Nephron (organoid): ENCODE measurements around the gene RBMS1.

Experiments
- H3K27ac Mint-ChIP-seq, 3 experiments: 2 replicates each; pipeline ENCODE4 v1.8.0; 2020; ENCODE audit warnings: mixed read lengths in 3 of 3, mild to moderate bottlenecking in 2 of 3, moderate library complexity in 1 of 3
- H3K27me3 Mint-ChIP-seq: 2 replicates; pipeline ENCODE4 v1.8.0; 2021; ENCODE audit warnings: low read depth, mild to moderate bottlenecking, moderate library complexity, mixed read lengths
- H3K36me3 Mint-ChIP-seq: 2 replicates; pipeline ENCODE4 v1.8.0; 2020; ENCODE audit warnings: low read depth, mixed read lengths
- H3K4me1 Mint-ChIP-seq: 2 replicates; pipeline ENCODE4 v1.8.0; 2020; ENCODE audit warnings: mixed read lengths
- H3K4me3 Mint-ChIP-seq, 3 experiments: 2 replicates each; pipeline ENCODE4 v1.8.0; 2020; ENCODE audit warnings: mild to moderate bottlenecking in 3 of 3, mixed read lengths in 3 of 3, moderate library complexity in 2 of 3
- H3K9me3 Mint-ChIP-seq: 2 replicates; pipeline ENCODE4 v1.8.0; 2020; ENCODE audit warnings: mixed read lengths
- TF ChIP-seq, protein P1 (sequence below), 3 experiments: fragments of 200-600 bp; sonication (generic); IDR thresholded peaks; one replicate each; pipeline ENCODE4 v1.5.0; 2021; ENCODE audit warnings: antibody characterized with exemption in 3 of 3; ENCODE audit not compliant: unreplicated experiment in 3 of 3

The RBMS1 gene

DNA sequence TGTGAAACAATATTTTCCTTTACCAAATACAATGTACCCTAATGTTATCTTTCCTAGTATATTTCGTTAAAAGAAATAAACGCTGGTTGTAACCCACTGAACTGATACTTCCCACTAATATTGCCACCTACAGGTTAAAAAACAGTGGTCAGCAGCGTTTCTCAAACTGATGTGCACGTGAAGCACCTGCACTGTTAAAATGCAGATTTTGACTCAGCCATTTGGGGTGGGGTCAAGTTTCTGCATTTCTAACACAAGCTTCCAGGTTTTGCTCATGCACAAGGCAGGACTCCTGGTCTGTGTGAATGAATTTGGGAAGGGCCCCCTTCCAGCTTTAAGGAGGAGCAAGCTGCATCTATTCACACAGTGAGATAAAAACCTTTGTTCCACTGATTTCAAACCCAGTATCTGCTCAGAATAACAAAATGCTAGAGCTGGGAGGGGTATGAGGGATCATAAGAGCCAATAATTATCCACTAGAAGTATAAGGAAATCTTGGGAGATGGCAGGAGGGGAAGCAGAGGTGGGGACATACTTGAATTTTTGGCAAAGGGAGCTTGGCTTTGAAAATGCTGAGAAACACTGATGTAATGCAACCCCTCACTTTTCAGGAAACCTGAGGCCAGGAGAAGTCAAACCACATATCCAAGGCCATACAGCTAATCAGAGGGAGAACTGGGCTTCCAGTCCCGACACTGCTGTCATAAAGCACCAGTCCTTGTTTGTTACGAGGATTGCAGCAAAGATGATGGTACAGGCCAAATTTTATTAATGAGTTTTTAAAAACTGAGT, 116.2 kb downstream of the RBMS1 start:
- TF ChIP-seq, protein P1, sequence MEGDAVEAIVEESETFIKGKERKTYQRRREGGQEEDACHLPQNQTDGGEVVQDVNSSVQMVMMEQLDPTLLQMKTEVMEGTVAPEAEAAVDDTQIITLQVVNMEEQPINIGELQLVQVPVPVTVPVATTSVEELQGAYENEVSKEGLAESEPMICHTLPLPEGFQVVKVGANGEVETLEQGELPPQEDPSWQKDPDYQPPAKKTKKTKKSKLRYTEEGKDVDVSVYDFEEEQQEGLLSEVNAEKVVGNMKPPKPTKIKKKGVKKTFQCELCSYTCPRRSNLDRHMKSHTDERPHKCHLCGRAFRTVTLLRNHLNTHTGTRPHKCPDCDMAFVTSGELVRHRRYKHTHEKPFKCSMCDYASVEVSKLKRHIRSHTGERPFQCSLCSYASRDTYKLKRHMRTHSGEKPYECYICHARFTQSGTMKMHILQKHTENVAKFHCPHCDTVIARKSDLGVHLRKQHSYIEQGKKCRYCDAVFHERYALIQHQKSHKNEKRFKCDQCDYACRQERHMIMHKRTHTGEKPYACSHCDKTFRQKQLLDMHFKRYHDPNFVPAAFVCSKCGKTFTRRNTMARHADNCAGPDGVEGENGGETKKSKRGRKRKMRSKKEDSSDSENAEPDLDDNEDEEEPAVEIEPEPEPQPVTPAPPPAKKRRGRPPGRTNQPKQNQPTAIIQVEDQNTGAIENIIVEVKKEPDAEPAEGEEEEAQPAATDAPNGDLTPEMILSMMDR (IDR thresholded peaks at IDR 0.05; ENCODE audit: unreplicated experiment in 3 of 3) = peak in 1 of 3 experiments; percentile 8
- Mint-ChIP-seq H3K27me3 (no peaks in the 10 kb centered on the region), H3K27ac (peak overlapping the region; percentile 17 to 80 (median 57)), H3K9me3 (no peaks in the 10 kb centered on the region), H3K4me1 (peaks cover 88% of the 10 kb centered on the region), H3K4me3 (no peak overlapping the region), H3K36me3 (peaks cover 4% of the 10 kb centered on the region)

DNA sequence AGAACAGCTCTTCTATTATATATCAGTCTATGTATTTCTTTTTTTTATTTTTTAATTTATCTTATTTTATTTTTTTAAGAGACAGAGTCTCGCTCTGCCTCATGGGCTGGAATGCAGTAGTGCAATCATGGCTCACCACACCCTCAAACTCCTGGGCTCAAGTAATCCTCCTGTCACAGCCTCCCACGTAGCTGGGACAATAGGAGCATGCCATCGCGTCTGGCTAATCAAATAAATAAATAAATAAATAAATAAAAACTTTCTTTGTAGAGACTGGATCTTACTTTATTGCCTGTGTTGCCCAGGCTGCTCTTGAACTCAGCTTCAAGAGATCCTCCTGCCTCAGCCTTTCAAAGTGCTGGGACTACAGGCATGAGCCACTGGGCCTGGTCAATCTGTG, 117.0 kb downstream of the RBMS1 start:
- H3K4me3 Mint-ChIP-seq = no peak overlapping the region
- TF ChIP-seq, protein P1 (IDR thresholded peaks at IDR 0.05; ENCODE audit: unreplicated experiment in 3 of 3) = no peak

GRCh38 chr2:160375802-160376469, 117.7 kb downstream of the RBMS1 start:
- no peaks in the 10 kb centered on the region for H3K9me3 Mint-ChIP-seq
- peak overlapping the region in 1 of 3 experiments; percentile 17 for H3K4me3 Mint-ChIP-seq
- peaks cover 87% of the 10 kb centered on the region for H3K4me1 Mint-ChIP-seq
- TF ChIP-seq, protein P1 (IDR thresholded peaks at IDR 0.05; ENCODE audit: unreplicated experiment in 3 of 3) = no peak
- peak overlapping the region; percentile 80 to 89 (median 85) for H3K27ac Mint-ChIP-seq
- peaks cover 4% of the 10 kb centered on the region for H3K36me3 Mint-ChIP-seq
- H3K27me3 Mint-ChIP-seq = no peaks in the 10 kb centered on the region

More for the DNA sequence above, 117.0 kb downstream of the RBMS1 start:
- Mint-ChIP-seq H3K36me3 (peaks cover 4% of the 10 kb centered on the region), H3K27ac (peak overlapping the region; percentile 57 to 89 (median 80)), H3K4me1 (peaks cover 88% of the 10 kb centered on the region), H3K9me3 (no peaks in the 10 kb centered on the region), H3K27me3 (no peaks in the 10 kb centered on the region)

GRCh38 chr2:160375037-160375436, 118.6 kb downstream of the RBMS1 start:
- no peaks in the 10 kb centered on the region for H3K9me3 Mint-ChIP-seq
- peak overlapping the region; percentile 80 to 89 (median 85) for H3K27ac Mint-ChIP-seq
- peaks cover 84% of the 10 kb centered on the region for H3K4me1 Mint-ChIP-seq
- peaks cover 4% of the 10 kb centered on the region for H3K36me3 Mint-ChIP-seq
- H3K27me3 Mint-ChIP-seq = no peaks in the 10 kb centered on the region
- TF ChIP-seq, protein P1 (IDR thresholded peaks at IDR 0.05; ENCODE audit: unreplicated experiment in 3 of 3) = no peak
- H3K4me3 Mint-ChIP-seq = no peak overlapping the region

- no peak overlapping the region for H3K4me3 Mint-ChIP-seq
- peak overlapping the region; percentile 21 to 89 (median 76) for H3K27ac Mint-ChIP-seq
- TF ChIP-seq, protein P1 (IDR thresholded peaks at IDR 0.05; ENCODE audit: unreplicated experiment in 3 of 3) = no peak
- peaks cover 4% of the 10 kb centered on the region for H3K36me3 Mint-ChIP-seq
- no peaks in the 10 kb centered on the region for H3K9me3 Mint-ChIP-seq
- no peaks in the 10 kb centered on the region for H3K27me3 Mint-ChIP-seq
- H3K4me1 Mint-ChIP-seq = peaks cover 83% of the 10 kb centered on the region
Observed at GRCh38 chr2:160373666-160374065, 119.9 kb downstream of the RBMS1 start.
